Neural progenitor cell (in vitro differentiated cells): ENCODE measurements around the gene UGT1A8. TPM values are rescaled to one million over a fixed set of nuclear protein-coding genes. Genes with fewer than 3 reads are reported as not detected.
"Not testable (repeated sequence)": the region's sequence is repeated elsewhere in the genome, so short reads cannot be mapped to it uniquely, and the experiment has no call there.

Experiments used
- DNase-seq: peaks from one replicate; pipeline ENCODE4 v3.0.0-alpha.2; 2016; ENCODE audit warnings: low spot score
- H2AFZ ChIP-seq: fragments of 200-600 bp; sonication (generic); replicated peaks from 2 replicates; pipeline ENCODE4 v1.6.1; 2016; ENCODE audit warnings: antibody characterized with exemption
- H3F3A ChIP-seq: fragments of 200-600 bp; sonication (generic); 2 replicates; pipeline ENCODE4 v1.6.1; 2016; ENCODE audit warnings: antibody characterized with exemption, low read depth
- H3K27ac ChIP-seq: fragments of 200-600 bp; sonication (generic); 2 replicates; pipeline ENCODE4 v1.5.1; 2016; ENCODE audit warnings: mild to moderate bottlenecking
- H3K27me3 ChIP-seq: fragments of 200-600 bp; sonication (generic); 2 replicates; pipeline ENCODE4 v1.6.1; 2016; ENCODE audit warnings: mild to moderate bottlenecking, moderate library complexity
- H3K36me3 ChIP-seq: fragments of 200-600 bp; sonication (generic); 2 replicates; pipeline ENCODE4 v1.5.1; 2016
- H3K4me1 ChIP-seq: fragments of 200-600 bp; sonication (generic); 2 replicates; pipeline ENCODE4 v1.6.1; 2016; ENCODE audit warnings: mixed run types
- H3K4me2 ChIP-seq: fragments of 200-600 bp; sonication (generic); 2 replicates; pipeline ENCODE4 v1.6.1; 2016
- H3K4me3 ChIP-seq: fragments of 200-600 bp; sonication (generic); 2 replicates; pipeline ENCODE4 v1.5.1; 2016
- H3K79me2 ChIP-seq: fragments of 200-600 bp; sonication (generic); 2 replicates; pipeline ENCODE4 v1.6.1; 2016; ENCODE audit warnings: low read depth
- H3K9ac ChIP-seq: fragments of 200-600 bp; sonication (generic); 2 replicates; pipeline ENCODE4 v1.6.1; 2016
- H3K9me3 ChIP-seq: fragments of 200-600 bp; sonication (generic); 2 replicates; pipeline ENCODE4 v1.5.1; 2016; ENCODE audit warnings: low read depth
- H4K20me1 ChIP-seq: fragments of 200-600 bp; sonication (generic); 2 replicates; pipeline ENCODE4 v1.6.1; 2016; ENCODE audit warnings: low read depth
- H3K27ac Mint-ChIP-seq: 3 replicates; pipeline ENCODE4 v1.8.0; 2021; ENCODE audit warnings: mixed read lengths
- H3K27me3 Mint-ChIP-seq: 2 replicates; pipeline ENCODE4 v1.8.0; 2022; ENCODE audit warnings: low read depth, mild to moderate bottlenecking, inconsistent platforms, moderate library complexity, mixed read lengths; ENCODE audit not compliant: insufficient read depth
- H3K36me3 Mint-ChIP-seq: 3 replicates; pipeline ENCODE4 v1.8.0; 2021; ENCODE audit warnings: mixed read lengths
- H3K4me1 Mint-ChIP-seq: 3 replicates; pipeline ENCODE4 v1.8.0; 2021; ENCODE audit warnings: mixed read lengths
- H3K4me3 Mint-ChIP-seq: 3 replicates; pipeline ENCODE4 v1.8.0; 2021; ENCODE audit warnings: mild to moderate bottlenecking, moderate library complexity, mixed read lengths
- H3K9me3 Mint-ChIP-seq: 3 replicates; pipeline ENCODE4 v1.8.0; 2020; ENCODE audit warnings: mixed read lengths
- EZH2 ChIP-seq: fragments of 200-600 bp; sonication (generic); IDR thresholded peaks from 2 replicates; pipeline ENCODE4 v1.6.1; 2017; ENCODE audit warnings: antibody characterized with exemption, mild to moderate bottlenecking, moderate library complexity
- EZH2phosphoT487 ChIP-seq: fragments of 200-600 bp; sonication (generic); IDR thresholded peaks from 2 replicates; pipeline ENCODE4 v1.6.1; 2017; ENCODE audit warnings: antibody characterized with exemption
- total RNA-seq: library from RNA; depleted of rRNA; stranded (reverse); fragments of >200 nt; gene quantifications from 2 replicates; pipeline ENCODE4 v1.2.3, GENCODE V29; 2015; ENCODE audit warnings: low replicate concordance
- TF ChIP-seq, protein P1 (sequence below): fragments of 200-600 bp; sonication (generic); IDR thresholded peaks from 2 replicates; pipeline ENCODE4 v1.5.1; 2017; ENCODE audit warnings: antibody characterized with exemption, mild to moderate bottlenecking

UGT1A8 gene
- total RNA-seq, 1 donor from 2014 or later: not detected

DNA sequence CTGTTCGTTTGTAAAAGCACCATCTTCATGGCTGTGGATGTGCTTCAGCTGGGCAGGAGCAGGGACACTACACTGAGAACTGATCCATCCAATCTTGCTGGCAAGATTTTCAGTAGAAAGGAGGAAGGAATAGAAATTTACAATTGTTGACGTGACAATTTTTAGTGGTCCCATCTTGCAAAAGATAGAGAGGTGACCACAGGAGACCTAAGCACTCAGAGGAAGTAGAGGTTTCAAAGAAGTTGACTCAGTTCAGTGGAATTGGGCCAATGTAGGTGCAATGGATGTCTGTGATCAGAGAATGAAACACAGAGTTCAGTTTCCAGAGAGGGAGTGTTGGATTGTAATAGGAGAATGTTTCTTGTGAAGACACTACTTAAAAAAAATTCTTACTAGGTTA lies 96.7 kb downstream of the UGT1A8 start:
- H3K36me3 ChIP-seq: no peaks in the 10 kb centered on the region
- TF ChIP-seq, protein P1, sequence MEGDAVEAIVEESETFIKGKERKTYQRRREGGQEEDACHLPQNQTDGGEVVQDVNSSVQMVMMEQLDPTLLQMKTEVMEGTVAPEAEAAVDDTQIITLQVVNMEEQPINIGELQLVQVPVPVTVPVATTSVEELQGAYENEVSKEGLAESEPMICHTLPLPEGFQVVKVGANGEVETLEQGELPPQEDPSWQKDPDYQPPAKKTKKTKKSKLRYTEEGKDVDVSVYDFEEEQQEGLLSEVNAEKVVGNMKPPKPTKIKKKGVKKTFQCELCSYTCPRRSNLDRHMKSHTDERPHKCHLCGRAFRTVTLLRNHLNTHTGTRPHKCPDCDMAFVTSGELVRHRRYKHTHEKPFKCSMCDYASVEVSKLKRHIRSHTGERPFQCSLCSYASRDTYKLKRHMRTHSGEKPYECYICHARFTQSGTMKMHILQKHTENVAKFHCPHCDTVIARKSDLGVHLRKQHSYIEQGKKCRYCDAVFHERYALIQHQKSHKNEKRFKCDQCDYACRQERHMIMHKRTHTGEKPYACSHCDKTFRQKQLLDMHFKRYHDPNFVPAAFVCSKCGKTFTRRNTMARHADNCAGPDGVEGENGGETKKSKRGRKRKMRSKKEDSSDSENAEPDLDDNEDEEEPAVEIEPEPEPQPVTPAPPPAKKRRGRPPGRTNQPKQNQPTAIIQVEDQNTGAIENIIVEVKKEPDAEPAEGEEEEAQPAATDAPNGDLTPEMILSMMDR: no peak
- TF ChIP-seq EZH2phosphoT487 (no peak), EZH2 (no peak)
- H3K9me3 ChIP-seq: no peaks in the 10 kb centered on the region
- Mint-ChIP-seq H3K27ac (no peak overlapping the region), H3K36me3 (no peaks in the 10 kb centered on the region), H3K9me3 (peaks cover 8% of the 10 kb centered on the region), H3K4me3 (no peak overlapping the region), H3K27me3 (peaks cover 3% of the 10 kb centered on the region), H3K4me1 (peaks cover 5% of the 10 kb centered on the region)
- no peaks in the 10 kb centered on the region for H4K20me1 ChIP-seq
- no peak overlapping the region for H3K4me2 ChIP-seq
- H3K79me2 ChIP-seq: no peaks in the 10 kb centered on the region
- no peaks in the 10 kb centered on the region for H3F3A ChIP-seq
- no peak overlapping the region for H3K4me3 ChIP-seq
- H3K9ac ChIP-seq: no peak overlapping the region
- H2AFZ ChIP-seq: no peak overlapping the region
- no peak for DNase-seq
- H3K27me3 ChIP-seq: no peaks in the 10 kb centered on the region
- no peak overlapping the region for H3K27ac ChIP-seq
- H3K4me1 ChIP-seq: no peaks in the 10 kb centered on the region

DNA sequence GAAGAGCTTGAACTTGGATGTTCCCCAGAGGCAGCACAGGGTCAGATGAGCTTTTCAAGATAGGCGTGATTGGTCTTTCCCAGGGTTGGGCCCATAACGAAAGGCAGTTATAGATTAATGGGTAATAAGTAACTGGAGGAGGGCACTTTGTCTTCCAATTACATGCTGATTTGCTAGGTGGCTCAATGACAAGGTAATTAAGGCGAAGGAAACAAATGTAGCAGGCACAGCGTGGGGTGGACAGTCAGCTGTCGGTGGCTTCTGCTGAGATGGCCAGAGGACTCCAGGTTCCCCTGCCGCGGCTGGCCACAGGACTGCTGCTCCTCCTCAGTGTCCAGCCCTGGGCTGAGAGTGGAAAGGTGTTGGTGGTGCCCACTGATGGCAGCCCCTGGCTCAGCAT lies 101.1 kb downstream of the UGT1A8 start, which contains the start of gene UGT1A4:
Gene UGT1A4, plus strand, starts transcription at position 185 of the 400 bp plus-strand sequence. Its CDS starts 85 bp downstream, at position 270.
- Mint-ChIP-seq H3K9me3 (peaks cover 13% of the 10 kb centered on the region), H3K27ac (peak within 1 kb of the TSS; percentile 36), H3K4me3 (no peak within 1 kb of the TSS), H3K4me1 (peaks cover 5% of the 10 kb centered on the region), H3K27me3 (peaks cover 3% of the 10 kb centered on the region), H3K36me3 (no peaks in the 10 kb centered on the region)
- no peak for DNase-seq
- H2AFZ ChIP-seq: no peak within 1 kb of the TSS
- H3K9ac ChIP-seq: no peak within 1 kb of the TSS
- H3F3A ChIP-seq: no peaks in the 10 kb centered on the region
- no peaks in the 10 kb centered on the region for H3K9me3 ChIP-seq
- TF ChIP-seq EZH2phosphoT487 (no peak), EZH2 (no peak)
- TF ChIP-seq, protein P1: no peak
- no peak within 1 kb of the TSS for H3K4me3 ChIP-seq
- H3K4me2 ChIP-seq: no peak within 1 kb of the TSS
- no peaks in the 10 kb centered on the region for H3K36me3 ChIP-seq
- H3K79me2 ChIP-seq: no peaks in the 10 kb centered on the region
- H3K27ac ChIP-seq: no peak within 1 kb of the TSS
- H4K20me1 ChIP-seq: no peaks in the 10 kb centered on the region
- peaks cover 3% of the 10 kb centered on the region for H3K4me1 ChIP-seq
- H3K27me3 ChIP-seq: no peaks in the 10 kb centered on the region

DNA sequence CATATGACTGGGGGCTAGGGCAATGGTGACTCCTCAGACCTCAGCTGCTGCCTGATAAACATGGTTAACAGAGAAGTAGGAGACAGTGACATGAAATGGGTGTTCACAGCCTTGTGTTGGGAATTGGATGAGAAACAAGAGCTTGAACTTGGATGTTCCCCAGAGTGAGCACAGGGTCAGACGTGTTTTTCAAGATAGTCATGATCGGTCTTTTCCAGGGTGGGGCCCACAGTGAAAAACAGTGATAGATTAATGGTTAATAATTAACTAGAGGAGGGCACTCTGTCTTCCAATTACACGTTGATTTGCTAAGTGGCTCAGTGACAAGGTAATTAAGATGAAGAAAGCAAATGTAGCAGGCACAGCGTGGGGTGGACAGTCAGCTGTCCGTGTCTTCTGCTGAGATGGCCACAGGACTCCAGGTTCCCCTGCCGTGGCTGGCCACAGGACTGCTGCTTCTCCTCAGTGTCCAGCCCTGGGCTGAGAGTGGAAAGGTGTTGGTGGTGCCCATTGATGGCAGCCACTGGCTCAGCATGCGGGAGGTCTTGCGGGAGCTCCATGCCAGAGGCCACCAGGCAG lies 111.4 kb downstream of the UGT1A8 start, which contains the start of gene UGT1A3:
Gene UGT1A3, plus strand, starts transcription at position 320 of the 579 bp plus-strand sequence. Its CDS starts 85 bp downstream, at position 405.
- Histone ChIP-seq H3K36me3 (no peaks in the 10 kb centered on the region), H4K20me1 (no peaks in the 10 kb centered on the region), H3K27ac (no peak within 1 kb of the TSS), H3F3A (no peaks in the 10 kb centered on the region), H3K4me3 (no peak within 1 kb of the TSS), H3K4me1 (no peaks in the 10 kb centered on the region), H3K9ac (no peak within 1 kb of the TSS), H3K9me3 (no peaks in the 10 kb centered on the region), H2AFZ (no peak within 1 kb of the TSS), H3K27me3 (no peaks in the 10 kb centered on the region), H3K4me2 (no peak within 1 kb of the TSS), H3K79me2 (no peaks in the 10 kb centered on the region)
- H3K27me3 Mint-ChIP-seq: peaks cover 2% of the 10 kb centered on the region
- H3K4me3 Mint-ChIP-seq: no peak within 1 kb of the TSS
- TF ChIP-seq, protein P1: no peak
- no peaks in the 10 kb centered on the region for H3K36me3 Mint-ChIP-seq
- DNase-seq: no peak
- H3K9me3 Mint-ChIP-seq: peaks cover 2% of the 10 kb centered on the region
- no peaks in the 10 kb centered on the region for H3K4me1 Mint-ChIP-seq
- H3K27ac Mint-ChIP-seq: no peak within 1 kb of the TSS

DNA sequence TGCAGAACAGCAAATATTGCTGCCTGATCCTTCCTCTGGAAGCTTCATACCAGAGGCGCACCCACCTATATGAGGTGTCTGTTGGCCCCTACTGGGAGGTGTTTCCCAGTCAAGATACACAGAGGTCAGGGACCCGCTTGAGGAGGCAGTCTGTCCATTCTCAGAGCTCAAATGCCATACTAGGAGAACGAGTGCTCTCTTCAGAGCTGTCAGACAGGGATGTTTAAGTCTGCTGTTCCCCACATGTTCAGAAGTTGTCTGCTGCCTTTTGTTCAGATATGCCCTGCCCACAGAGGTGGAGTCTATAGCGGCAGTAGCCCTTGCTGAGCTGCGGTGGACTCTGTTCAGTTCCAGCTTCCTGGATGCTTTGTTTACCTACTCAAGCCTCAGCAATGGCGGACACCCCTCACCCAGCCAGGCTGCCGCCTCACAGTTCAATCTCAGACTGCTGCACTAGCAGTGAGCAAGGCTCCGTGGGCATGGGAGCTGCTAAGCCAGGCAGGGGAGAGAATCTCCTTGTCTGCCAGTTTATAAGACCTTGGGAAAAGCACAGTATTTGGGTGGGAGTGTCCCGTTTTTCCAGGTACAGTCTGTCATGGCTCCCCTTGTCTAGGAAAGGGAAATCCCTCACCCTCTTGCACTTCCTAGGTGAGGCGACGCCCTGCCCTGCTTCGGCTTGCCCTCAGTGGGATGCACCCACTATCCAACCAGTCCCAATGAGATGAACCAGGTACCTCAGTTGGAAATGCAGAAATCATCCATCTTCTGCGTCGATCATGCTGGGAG lies 119.6 kb downstream of the UGT1A8 start:
- not testable (repeated sequence) for H3K9ac ChIP-seq, H3K4me3 Mint-ChIP-seq, H3K9me3 Mint-ChIP-seq, H3K79me2 ChIP-seq, H3K27me3 Mint-ChIP-seq, H3K4me1 ChIP-seq, H3K4me1 Mint-ChIP-seq, DNase-seq, H3F3A ChIP-seq, H3K27ac ChIP-seq, H3K4me2 ChIP-seq, H3K9me3 ChIP-seq, H3K36me3 Mint-ChIP-seq, H3K4me3 ChIP-seq, H3K36me3 ChIP-seq, H3K27me3 ChIP-seq, H3K27ac Mint-ChIP-seq, H4K20me1 ChIP-seq
- H2AFZ ChIP-seq: peak overlapping the region; percentile 63
